ENCODE results near the gene ALPL. TPM values are rescaled to one million over a fixed set of nuclear protein-coding genes. Genes with fewer than 3 reads are reported as not detected.

The ALPL gene
- total and polyA plus RNA-seq, 2 of the 4 experiments (the other 2 are of a cell fraction): 0.54 to 2.2 TPM

- intact Hi-C loops (cut with micrococcal nuclease): no loop called here
- Histone ChIP-seq H3K27me3 (ENCODE audit: control insufficient read depth, insufficient read depth, low read length) (peaks cover 3% of the 10 kb centered on the region; the same call in 1 of the 2 replicates), H2BK20ac (ENCODE audit: low read depth, low read length) (peak overlapping the region; percentile 15; the same call in 1 of the 2 replicates), H3K4me1 (ENCODE audit: control insufficient read depth, insufficient read depth, low read length) (peaks cover 13% of the 10 kb centered on the region), H3K9me1 (ENCODE audit: insufficient read depth, low read length) (peaks cover 11% of the 10 kb centered on the region), H2BK15ac (ENCODE audit: low read depth, low read length) (no peak overlapping the region), H2BK120ac (ENCODE audit: low read depth, low read length) (peak overlapping the region; percentile 17; the same call in 1 of the 2 replicates), H3K36me3 (ENCODE audit: control insufficient read depth, insufficient read depth, low read length) (no peaks in the 10 kb centered on the region), H3K4ac (ENCODE audit: low read depth, low read length) (peak overlapping the region; percentile 17; the same call in 1 of the 2 replicates), H3K9me3 (ENCODE audit: control insufficient read depth, insufficient read depth, low read length) (no peaks in the 10 kb centered on the region), H3K14ac (replicated peaks; ENCODE audit: low read depth, low read length) (no peak overlapping the region), H3K4me2 (ENCODE audit: low read depth, low read length) (no peak overlapping the region), H3K23ac (ENCODE audit: low read depth, low read length) (no peak overlapping the region; the same call in 1 of the 2 replicates), H4K91ac (ENCODE audit: insufficient read depth, low read depth, low read length) (no peak overlapping the region), H2AK5ac (ENCODE audit: low read depth, low read length) (no peak overlapping the region), H3K79me1 (ENCODE audit: low read depth in 1 of 2, low read length in 2 of 2) (no peaks in the 10 kb centered on the region), H2AK9ac (replicated peaks; ENCODE audit: low read depth, low read length, poor library complexity) (no peak overlapping the region), H3K18ac (ENCODE audit: low read depth, low read length) (no peak overlapping the region), H2AFZ (replicated peaks; ENCODE audit: low read length, poor library complexity) (no peak overlapping the region), H4K20me1 (ENCODE audit: insufficient read depth, low read length) (no peaks in the 10 kb centered on the region), H3K56ac (ENCODE audit: extremely low read depth, insufficient read depth, low read length) (no peak overlapping the region), H2BK5ac (ENCODE audit: low read depth, low read length, poor library complexity, severe bottlenecking) (peak overlapping the region; percentile 14), H4K5ac (ENCODE audit: low read depth, low read length) (no peak overlapping the region), H3K9ac (ENCODE audit: low read depth, low read length) (no peak overlapping the region), H3K27ac (ENCODE audit: insufficient read depth, low read length) (peak overlapping the region; percentile 50), H3K4me3 (ENCODE audit: insufficient read depth, low read depth, low read length) (no peak overlapping the region), H4K8ac (ENCODE audit: low read depth in 2 of 2, low read length in 2 of 2) (peak overlapping the region in 1 of 2 experiments; percentile 11; a peak in 1 of 4 replicates)
- WGBS, 2 experiments (ENCODE audit: extremely low coverage in 2 of 2, insufficient read length in 1 of 2): no CpG with 5 or more reads among the region's 1 CpG
- peak; percentile 77 for ATAC-seq (ENCODE audit: low read depth)
- dilution Hi-C loops (cut with HindIII; ENCODE audit: low sequenced_read_pairs, unreplicated experiment): no loop called here
- ChIA-PET POLR2A (ENCODE audit: unreplicated experiment) (interaction anchor here (0.5 to 0.7 kb wide), 2 partner anchors 8 to 42 kb away, joined by 4 to 8 read pairs; no protein-coding TSS in a partner anchor), CTCF (no interaction called here)
- BruUV-seq (replicated peaks): no TSS peak
- TF ChIP-seq CEBPB (IDR thresholded peaks at IDR 0.05; ENCODE audit: low read depth, low read length) (peak; percentile 90), POLR2A (IDR thresholded peaks at IDR 0.05; ENCODE audit: low read depth, low read length) (no peak), RAD21 (IDR thresholded peaks at IDR 0.05; ENCODE audit: low read length) (no peak), MXI1 (IDR thresholded peaks at IDR 0.05; ENCODE audit: borderline replicate concordance, low read depth, low read length) (no peak), BHLHE40 (IDR thresholded peaks at IDR 0.05; ENCODE audit: low read depth, low read length) (peak; percentile 87), NFE2L2 (IDR thresholded peaks at IDR 0.05; ENCODE audit: low read depth, low read length) (no peak)
- DNase-seq: peak; percentile 93
- in situ Hi-C loops (cut with MboI; ENCODE audit: low sequenced_read_pairs): no loop called here
These were observed 43.5 kb downstream of the ALPL start for GRCh38 chr1:21552715-21553114.

Data from IMR-90 (cell line).